ENCODE measurements around the gene ATG13.
"Not testable (repeated sequence)": the region's sequence is repeated elsewhere in the genome, so short reads cannot be mapped to it uniquely, and the experiment has no call there.

The ATG13 gene

GRCh38 chr11:46643986-46644385 is 26.6 kb downstream of the ATG13 start:
- DNase-seq (ENCODE audit: low read depth in 2 of 2) = no peak

GRCh38 chr11:46649180-46649738 is 31.9 kb downstream of the ATG13 start:
- no peak for DNase-seq (ENCODE audit: low read depth in 2 of 2)

DNA sequence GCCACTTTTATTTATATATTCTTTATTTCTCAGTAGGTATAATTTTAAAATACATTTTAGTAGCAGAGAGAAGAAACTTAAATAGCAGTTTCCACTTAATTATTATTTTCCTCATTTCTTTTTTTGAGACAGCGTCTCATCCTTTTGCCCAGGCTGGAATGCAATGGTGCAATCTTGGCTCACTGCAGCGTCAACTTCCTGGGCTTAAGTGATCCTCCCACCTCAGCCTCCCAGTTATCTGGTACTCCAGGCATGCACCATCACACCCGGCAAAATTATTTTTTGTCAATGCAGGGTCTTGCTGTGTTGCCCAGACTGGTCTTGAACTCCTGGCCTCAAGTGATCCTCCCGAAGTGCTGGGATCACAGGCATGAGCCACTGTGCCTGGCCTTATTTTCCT is 38.3 kb downstream of the ATG13 start:
- no peak for DNase-seq (ENCODE audit: low read depth in 2 of 2)

- DNase-seq (ENCODE audit: low read depth in 2 of 2) = no peak
Measured at GRCh38 chr11:46657186-46657585, 39.8 kb downstream of the ATG13 start.

DNA sequence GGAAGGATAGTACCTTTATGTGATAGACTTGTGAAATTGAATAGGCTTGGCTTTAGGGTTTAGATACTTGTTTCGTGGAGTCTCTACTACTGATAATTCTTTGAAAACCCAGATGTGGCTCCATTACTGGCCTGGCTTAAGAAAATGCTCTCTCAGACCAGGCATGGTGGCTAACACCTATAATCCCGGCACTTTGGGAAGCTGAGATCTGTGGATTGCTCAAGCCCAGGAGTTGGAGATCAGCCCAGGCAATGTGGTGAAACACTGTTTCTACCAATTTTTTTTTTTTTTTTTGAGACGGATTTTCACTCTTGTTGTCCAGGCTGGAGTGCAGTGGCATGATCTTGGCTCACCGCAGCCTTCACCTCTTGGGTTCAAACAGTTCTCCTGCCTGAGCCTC is 40.9 kb downstream of the ATG13 start:
- DNase-seq (ENCODE audit: low read depth in 2 of 2) = no peak

DNA sequence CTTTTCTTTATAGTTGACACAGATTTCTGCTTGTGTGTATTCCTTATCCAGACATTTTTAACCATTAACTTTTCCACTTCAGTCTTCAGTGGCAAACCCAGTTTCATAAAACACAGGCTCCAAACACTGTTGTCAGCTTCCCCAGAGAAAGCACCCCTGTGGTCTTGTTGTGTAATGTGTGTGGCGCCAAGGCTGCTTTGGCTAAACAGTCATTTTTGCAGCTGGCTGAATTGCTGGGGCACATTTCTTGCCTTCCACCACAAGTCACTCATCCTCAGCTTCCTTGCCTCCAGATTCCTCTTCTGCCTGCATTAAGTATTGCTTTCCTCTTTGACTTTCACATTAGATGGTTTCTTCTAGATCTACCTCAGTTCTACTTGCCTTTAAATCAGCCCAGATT is 42.6 kb downstream of the ATG13 start:
- no peak for DNase-seq (ENCODE audit: low read depth in 2 of 2)

DNA sequence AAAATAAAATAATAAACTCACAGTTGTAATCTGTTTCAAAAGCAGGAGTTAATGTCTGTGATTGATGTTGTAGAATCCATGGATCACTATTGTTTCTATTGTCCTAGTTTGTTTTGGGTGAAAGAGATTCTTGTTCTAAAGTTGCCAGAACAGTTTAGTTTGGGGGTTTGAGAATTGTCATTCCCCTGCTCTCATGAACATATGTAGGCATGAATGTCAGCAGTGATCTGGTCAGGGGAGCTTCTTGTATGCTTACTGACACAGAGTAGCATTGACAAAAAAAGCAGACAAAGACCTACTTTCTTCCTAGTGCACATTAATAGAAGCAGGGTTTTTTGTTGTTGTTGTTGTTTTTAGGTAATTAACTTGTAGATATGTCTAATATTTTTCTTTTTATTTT is 44.5 kb downstream of the ATG13 start:
- DNase-seq (ENCODE audit: low read depth in 2 of 2) = no peak

DNA sequence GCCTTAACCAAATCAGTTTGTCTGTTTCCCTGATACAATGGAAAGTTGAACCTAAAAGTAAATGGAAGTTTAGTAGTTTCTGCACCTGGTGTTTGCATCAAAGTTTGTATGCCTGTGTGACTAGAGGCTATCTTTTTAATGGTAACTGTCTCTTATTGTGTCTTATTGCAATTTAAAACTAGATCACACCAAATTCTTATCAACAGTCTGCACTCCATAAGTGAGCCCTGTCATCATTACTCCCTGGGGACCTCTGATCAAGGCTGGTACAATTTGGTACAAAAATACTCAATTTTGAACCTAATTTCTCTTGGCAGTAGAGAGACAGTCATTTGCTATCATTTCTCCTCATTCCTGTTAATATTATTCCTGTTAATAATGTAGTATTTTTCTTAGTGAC is 45.0 kb downstream of the ATG13 start:
- DNase-seq (ENCODE audit: low read depth in 2 of 2) = no peak

GRCh38 chr11:46663277-46663940 is 46.1 kb downstream of the ATG13 start:
- DNase-seq (ENCODE audit: low read depth in 2 of 2) = no peak

DNA sequence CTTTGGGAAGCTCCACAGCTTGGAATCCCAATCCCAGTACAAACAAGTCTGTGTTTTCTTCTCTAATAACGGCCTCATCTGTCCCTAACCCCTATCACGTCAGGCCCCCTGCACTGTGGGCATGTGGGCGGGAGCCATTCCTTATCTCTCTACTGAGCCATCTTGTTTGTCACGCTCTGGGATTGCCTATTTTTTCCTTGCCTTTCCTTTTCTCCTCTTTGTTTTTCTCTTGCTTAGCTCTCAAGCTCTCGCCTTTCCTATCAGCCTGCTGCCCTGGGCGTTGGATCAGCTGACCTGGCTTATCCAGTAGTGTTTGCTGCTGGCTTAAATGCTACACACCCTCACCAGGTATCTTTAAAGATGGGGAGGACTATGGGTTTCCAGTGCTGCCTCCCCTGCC is 47.3 kb downstream of the ATG13 start:
- no peak for DNase-seq (ENCODE audit: low read depth in 2 of 2)

DNA sequence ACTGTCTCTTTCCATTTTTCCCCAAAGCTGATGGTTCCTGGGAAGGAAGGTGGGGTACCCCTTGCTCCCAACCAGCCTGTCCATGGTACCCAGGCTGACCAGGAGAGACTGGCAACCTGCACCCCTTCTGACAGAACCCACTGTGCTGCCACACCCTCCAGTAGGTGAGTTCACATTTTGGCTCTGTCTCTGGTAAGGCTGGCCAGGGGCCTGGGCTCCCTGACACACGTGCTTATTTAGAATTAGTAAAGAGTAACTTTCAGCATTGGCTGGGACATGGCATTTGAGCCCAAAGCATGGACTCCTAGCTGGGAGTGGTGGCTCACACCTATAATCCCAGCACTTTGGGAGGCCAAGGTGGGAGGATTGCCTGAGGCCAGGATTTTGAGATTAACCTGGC is 48.0 kb downstream of the ATG13 start:
- no peak for DNase-seq (ENCODE audit: low read depth in 2 of 2)

- DNase-seq (ENCODE audit: low read depth in 2 of 2) = no peak
Measured at GRCh38 chr11:46666516-46666915, 49.2 kb downstream of the ATG13 start.

- no peak for DNase-seq (ENCODE audit: low read depth in 2 of 2)
Measured at GRCh38 chr11:46667043-46667481, 49.7 kb downstream of the ATG13 start.

GRCh38 chr11:46668480-46669085 is 51.2 kb downstream of the ATG13 start:
- no peak for DNase-seq (ENCODE audit: low read depth in 2 of 2)

- DNase-seq (ENCODE audit: low read depth in 2 of 2) = no peak
Measured at GRCh38 chr11:46669711-46670139, 52.4 kb downstream of the ATG13 start.

DNA sequence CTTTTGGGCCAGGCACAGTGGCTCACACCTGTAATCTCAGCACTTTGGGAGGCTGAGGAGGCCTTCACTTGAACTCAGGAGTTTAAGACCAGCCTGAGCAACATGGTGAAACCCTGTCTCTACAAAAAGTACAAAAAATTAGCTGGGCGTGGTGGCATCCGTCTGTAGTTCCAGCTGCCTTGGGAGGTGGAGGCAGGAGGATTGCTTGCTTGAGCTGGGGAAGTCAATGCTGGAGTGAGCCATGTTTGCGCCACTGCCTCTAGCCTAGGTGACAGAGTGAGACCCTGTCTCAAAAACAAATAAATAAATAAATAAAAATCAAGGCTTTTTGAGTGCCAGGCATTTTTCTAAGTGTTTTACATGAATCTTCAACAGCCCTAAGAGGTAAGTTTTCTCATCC is 53.2 kb downstream of the ATG13 start:
- not testable (repeated sequence) for DNase-seq (ENCODE audit: low read depth in 2 of 2)

DNA sequence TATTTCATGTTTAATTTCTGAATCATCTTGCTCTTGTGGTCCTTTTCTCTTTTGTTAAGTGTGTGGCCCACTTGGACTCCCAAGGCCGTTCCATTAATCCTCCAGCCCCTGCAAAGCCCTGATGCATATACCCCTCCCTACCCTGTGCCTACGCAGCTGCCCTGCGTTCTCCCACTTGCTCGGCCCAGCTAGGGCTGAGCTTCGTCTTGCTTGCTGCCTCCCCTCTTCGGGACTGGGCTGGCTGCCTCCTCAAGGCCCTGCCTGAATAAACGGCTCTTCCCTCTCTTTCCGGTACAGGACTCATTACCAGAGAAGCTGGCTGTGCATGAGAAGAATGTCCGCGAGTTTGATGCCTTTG is 54.6 kb downstream of the ATG13 start:
- DNase-seq (ENCODE audit: low read depth in 2 of 2) = no peak

DNA sequence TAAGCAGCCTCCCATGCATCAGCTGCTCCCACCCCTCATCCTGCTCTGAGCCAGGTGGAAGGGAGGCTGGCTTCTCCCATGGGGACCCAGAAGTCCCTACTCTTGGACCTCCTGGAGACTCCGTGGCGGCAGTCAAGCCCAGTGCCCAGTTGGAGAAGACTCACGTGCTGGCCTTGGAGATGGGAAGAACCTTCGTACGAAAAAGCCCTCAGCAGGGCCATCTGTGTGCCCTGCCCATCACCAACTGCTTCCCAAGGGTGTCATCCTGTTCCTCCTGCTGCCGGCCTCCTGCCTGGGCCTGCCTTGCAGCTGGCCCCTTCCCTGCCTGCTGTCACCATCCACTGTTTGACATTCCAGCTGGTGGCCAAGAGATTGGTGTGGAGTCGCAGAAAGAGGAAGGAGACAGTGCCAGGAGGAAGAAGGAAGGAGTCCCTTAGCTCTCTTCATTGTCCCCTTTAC is 55.1 kb downstream of the ATG13 start:
- no peak for DNase-seq (ENCODE audit: low read depth in 2 of 2)

GRCh38 chr11:46673713-46674462 is 56.5 kb downstream of the ATG13 start:
- DNase-seq (ENCODE audit: low read depth in 2 of 2) = no peak

- DNase-seq (ENCODE audit: low read depth in 2 of 2) = no peak
Measured at GRCh38 chr11:46674463-46675287, 57.3 kb downstream of the ATG13 start.

- DNase-seq (ENCODE audit: low read depth in 2 of 2) = no peak
Measured at GRCh38 chr11:46675288-46675851, 58.0 kb downstream of the ATG13 start.
